GM13977 (cell line): ENCODE results near the gene UBFD1.
"Not testable (repeated sequence)": the region's sequence is repeated elsewhere in the genome, so short reads cannot be mapped to it uniquely, and the experiment has no call there.

ENCODE experiments used
- DNase-seq: peaks from one replicate; pipeline ENCODE4 v3.0.0; 2012; ENCODE audit warnings: low spot score
- CTCF ChIP-seq: IDR thresholded peaks from 2 replicates; pipeline ENCODE4 v1.5.1; 2012; ENCODE audit warnings: mild to moderate bottlenecking, control low read depth; ENCODE audit not compliant: insufficient read depth; ENCODE audit errors: extremely low read depth, missing control alignments
- in situ Hi-C: fragments of 300-500 bp; cut with MboI; formaldehyde crosslinking; loops from one replicate; pipeline ENCODE4 v1.12.0; 2022; ENCODE audit warnings: low sequenced_read_pairs, low pct_unique_long_range_greater_than_20kb, mixed read lengths, inconsistent platforms; ENCODE audit not compliant: unreplicated experiment

The UBFD1 gene

GRCh38 chr16:23556881-23557778, at the start of gene UBFD1, which contains the start of gene EARS2:
UBFD1 (plus strand) TSS chr16:23557727; CDS start chr16:23557743, 16 bp downstream.
EARS2 (minus strand) TSS chr16:23557350; CDS start chr16:23557343, 7 bp downstream.
- peak; percentile 97 for DNase-seq
- in situ Hi-C loops = no loop called here
- peak; percentile 87 for TF ChIP-seq CTCF

GRCh38 chr16:23508589-23509440, 48.7 kb upstream of the UBFD1 start:
- in situ Hi-C loops = no loop called here
- DNase-seq = no peak

GRCh38 chr16:23509441-23509754, 48.1 kb upstream of the UBFD1 start:
- no peak for DNase-seq
- in situ Hi-C loops = no loop called here
- TF ChIP-seq CTCF = no peak

More at GRCh38 chr16:23508589-23509440, 48.7 kb upstream of the UBFD1 start:
- no peak for TF ChIP-seq CTCF

- no peak for DNase-seq
- in situ Hi-C loops = no loop called here
- TF ChIP-seq CTCF = no peak
Observed at GRCh38 chr16:23509782-23510163, 47.8 kb upstream of the UBFD1 start.

GRCh38 chr16:23510164-23510914, 47.2 kb upstream of the UBFD1 start, which contains the start of gene GGA2:
GGA2 (minus strand) TSS chr16:23510494; CDS start chr16:23510411, 83 bp downstream.
- no peak for TF ChIP-seq CTCF
- DNase-seq = peak; percentile 90
- in situ Hi-C loops = no loop called here

- in situ Hi-C loops, DNase-seq: not testable (repeated sequence)
Observed at GRCh38 chr16:23510915-23511270, 46.6 kb upstream of the UBFD1 start.
